GM19193 (cell line): ENCODE data around the gene HTR1D.

ENCODE experiments used
- POLR2A ChIP-seq: IDR thresholded peaks from 4 replicates; pipeline ENCODE4 v1.6.1; 2011; ENCODE audit not compliant: insufficient read depth, insufficient read length; ENCODE audit errors: extremely low read depth

HTR1D gene

DNA sequence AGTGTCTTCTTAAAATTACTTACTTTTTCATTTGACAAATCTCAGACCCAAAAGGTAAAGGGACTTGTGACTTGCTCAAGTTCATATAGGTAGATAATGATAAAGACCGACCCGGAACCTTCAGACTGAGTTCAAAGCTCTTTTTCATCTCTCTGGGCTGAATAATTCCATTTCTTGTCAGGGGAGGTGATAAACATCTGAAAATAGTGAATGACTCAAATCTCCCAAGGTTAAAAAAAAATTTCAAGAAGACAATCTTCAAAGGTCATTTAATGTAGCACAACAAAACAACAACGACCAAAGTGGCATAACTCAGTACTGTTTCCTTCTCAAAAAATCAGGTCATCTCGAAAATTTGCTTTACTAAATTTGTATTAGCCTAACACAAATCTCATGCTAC is 69.2 kb downstream of the HTR1D start:
- TF ChIP-seq POLR2A, result no peak
